Activated CD8-positive, alpha-beta memory T cell treated with anti-CD3 and anti-CD28 coated beads, Interleukin-2, amount 50 U/mL, for 24 hours (primary cell): ENCODE results near the gene PLD5.
"Not testable (repeated sequence)": the region's sequence is repeated elsewhere in the genome, so short reads cannot be mapped to it uniquely, and the experiment has no call there.

ENCODE experiments used
- DNase-seq: peaks from one replicate; pipeline ENCODE4 v3.0.0-alpha.2; 2020; ENCODE audit errors: extremely low read depth

PLD5 gene

DNA sequence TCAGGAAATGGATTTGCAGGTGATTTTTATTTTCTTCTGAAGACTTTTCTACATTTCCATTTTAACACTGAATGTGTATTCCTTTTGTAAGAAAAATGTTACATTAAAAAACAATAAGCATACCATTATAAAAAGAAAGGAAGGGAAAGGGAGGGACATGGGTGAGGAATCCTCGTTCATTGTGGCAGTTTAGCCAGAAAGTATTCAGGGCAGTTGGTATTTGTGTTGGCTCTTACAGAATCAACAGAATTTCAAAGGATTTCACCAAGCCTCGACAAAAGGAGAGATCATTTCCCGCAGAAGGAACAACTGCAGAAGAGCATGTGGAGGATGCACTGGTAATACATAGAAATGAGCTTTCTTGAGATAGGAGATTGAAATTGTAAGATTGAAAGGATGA, 35.0 kb downstream of the PLD5 start:
- DNase-seq: no peak

- no peak for DNase-seq
These were observed 46.6 kb downstream of the PLD5 start for GRCh38 chr1:242477944-242478343.

- DNase-seq: no peak
These were observed 53.7 kb downstream of the PLD5 start for GRCh38 chr1:242470774-242471173.

DNA sequence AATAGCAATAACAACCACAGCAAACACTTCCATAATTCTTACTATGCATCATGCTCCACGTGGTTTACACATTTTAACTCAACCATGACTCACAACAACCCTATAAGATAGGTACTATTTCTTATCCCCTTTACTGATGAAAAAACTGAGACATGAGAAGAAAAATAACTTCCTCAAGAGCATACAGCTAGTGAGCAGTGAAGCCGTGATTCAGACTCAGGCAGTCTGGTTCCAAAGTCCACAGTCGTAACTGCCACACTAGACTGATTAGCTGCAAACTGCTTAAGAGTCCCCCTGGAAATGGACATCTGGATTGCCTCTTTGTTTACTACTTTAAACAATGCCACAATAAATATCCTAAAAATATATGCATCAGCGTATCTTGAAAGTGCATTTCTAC, 55.7 kb downstream of the PLD5 start:
- no peak for DNase-seq

DNA sequence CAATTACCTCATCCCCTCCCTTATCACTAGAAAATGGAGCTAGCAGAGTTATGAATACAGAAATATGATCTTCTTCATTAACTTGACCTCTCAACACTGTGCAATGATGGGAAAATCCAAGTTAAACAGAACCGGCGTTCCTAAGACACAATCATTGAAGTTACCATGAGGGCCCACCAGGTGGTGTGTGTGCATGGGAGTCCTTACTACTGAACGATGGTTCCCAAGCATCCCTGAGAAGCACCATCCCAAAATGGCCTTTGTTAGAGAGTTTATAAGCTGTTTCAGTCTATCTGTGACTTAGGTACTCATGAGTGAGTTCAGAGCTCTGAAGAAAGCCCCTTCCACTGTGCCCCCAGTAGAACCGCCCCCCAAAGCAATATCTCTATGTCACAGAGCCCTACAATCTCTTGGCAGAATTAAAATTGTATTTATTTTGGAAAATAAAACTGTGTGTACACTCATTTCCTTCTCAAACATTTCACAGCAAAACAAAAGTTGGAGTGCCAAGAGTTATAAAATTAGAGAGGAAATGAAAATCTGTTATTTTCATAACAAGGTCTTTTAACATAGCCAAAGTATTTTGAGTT, 56.8 kb downstream of the PLD5 start:
- no peak for DNase-seq

DNA sequence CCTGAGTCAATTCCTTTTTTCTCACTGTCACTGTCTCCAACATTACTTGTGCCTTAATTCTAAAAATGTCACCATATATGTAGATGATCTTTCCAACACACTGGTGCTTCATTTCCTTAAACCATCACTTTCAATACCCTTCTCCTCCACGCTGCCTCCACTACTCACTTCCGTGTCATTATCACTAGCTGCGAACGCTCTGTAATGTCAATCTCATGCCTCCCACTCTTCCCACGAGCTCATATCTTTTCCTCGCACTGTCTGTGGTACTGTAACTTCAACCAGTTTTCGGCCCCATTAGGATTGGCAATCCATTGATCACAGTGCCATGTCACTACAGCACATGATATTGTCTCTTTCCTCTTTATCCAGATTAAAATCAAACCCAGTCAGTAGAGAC, 61.6 kb downstream of the PLD5 start:
- no peak for DNase-seq

GRCh38 chr1:242459740-242460139, 64.8 kb downstream of the PLD5 start:
- DNase-seq: not testable (repeated sequence)

GRCh38 chr1:242456726-242457269, 67.7 kb downstream of the PLD5 start:
- no peak for DNase-seq

GRCh38 chr1:242455052-242455361, 69.5 kb downstream of the PLD5 start:
- no peak for DNase-seq

- DNase-seq: no peak
These were observed 70.0 kb downstream of the PLD5 start for GRCh38 chr1:242454262-242455051.

- no peak for DNase-seq
These were observed 71.9 kb downstream of the PLD5 start for GRCh38 chr1:242452573-242452972.

DNA sequence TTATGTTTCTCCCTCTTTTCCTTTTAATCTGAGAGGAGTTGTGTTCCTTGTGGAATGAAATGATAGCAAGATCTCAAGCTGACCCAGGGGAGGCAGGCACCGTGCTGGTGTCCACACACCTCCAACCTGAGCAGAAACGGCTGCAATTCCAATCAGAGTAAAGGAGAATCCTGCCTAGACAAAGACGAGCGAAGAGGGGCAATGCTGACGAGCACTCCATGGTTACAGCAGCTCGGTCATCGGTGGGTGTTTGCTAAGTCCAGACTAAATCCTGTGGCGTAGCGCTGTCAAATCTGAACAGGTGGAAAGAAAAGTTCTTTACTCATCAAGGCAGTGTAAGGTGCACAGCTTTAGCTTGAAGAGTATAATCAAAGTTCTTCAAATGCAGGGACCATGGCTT, 74.8 kb downstream of the PLD5 start:
- DNase-seq: no peak

GRCh38 chr1:242448910-242449645, 75.4 kb downstream of the PLD5 start:
- no peak for DNase-seq

- DNase-seq: no peak
These were observed 76.8 kb downstream of the PLD5 start for GRCh38 chr1:242447689-242448088.

DNA sequence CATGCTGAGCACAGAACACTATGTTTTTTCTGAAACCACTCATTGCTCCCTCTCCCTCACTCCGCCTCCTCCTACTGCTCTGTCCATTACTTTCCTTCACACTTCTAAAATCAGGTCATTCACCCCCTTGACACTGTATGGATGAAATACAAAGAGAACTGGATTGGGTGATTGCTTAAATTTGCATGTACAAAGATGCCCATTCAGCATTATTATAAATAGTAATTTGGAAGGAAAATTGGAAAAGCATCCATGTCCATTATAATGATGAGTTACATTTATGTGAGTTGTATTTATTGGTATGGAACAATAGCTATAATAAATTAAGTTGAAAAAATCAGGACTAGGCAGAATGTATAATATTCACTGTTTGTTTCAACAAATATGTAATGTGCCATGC, 83.7 kb downstream of the PLD5 start:
- no peak for DNase-seq

DNA sequence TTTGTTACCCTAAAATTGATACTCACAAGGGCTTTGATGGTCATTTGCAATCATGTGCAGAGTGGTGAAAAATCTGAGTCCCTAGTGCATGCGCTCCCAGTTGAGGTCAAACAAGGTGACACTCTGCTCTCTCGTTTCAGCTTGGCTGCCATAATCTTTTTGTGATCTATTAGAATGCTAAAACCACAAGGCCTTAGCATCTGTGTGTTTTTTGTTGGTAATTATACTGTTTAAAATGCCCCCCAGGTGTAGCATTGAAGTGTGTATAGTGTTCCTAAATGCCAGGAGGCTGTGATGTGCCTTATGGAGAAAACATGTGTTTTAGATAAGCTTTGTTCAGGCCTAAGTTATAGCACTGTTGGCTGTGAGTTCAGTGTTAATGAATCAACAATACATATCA, 89.3 kb downstream of the PLD5 start:
- DNase-seq: no peak

- DNase-seq: no peak
These were observed 91.9 kb downstream of the PLD5 start for GRCh38 chr1:242432491-242433095.

GRCh38 chr1:242431786-242432185, 92.7 kb downstream of the PLD5 start:
- no peak for DNase-seq

DNA sequence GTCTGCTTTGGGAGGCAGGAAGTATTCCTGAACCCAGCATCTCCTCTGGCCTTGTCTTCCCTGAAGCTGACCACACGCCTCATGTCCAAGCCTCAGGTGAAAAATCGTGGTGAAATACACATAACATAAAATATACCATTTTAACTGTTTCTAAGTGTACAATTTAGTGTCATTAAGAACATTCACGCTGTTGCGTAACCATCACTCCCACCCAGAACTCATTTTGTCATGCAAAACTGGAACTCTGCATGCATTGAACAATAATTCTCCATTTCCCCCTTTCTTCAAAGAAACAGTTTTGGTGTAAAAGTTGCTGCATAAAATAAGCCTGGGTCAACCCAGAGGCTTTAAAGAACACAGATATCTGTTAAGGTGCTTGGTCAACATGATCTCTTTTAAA, 93.5 kb downstream of the PLD5 start:
- no peak for DNase-seq

DNA sequence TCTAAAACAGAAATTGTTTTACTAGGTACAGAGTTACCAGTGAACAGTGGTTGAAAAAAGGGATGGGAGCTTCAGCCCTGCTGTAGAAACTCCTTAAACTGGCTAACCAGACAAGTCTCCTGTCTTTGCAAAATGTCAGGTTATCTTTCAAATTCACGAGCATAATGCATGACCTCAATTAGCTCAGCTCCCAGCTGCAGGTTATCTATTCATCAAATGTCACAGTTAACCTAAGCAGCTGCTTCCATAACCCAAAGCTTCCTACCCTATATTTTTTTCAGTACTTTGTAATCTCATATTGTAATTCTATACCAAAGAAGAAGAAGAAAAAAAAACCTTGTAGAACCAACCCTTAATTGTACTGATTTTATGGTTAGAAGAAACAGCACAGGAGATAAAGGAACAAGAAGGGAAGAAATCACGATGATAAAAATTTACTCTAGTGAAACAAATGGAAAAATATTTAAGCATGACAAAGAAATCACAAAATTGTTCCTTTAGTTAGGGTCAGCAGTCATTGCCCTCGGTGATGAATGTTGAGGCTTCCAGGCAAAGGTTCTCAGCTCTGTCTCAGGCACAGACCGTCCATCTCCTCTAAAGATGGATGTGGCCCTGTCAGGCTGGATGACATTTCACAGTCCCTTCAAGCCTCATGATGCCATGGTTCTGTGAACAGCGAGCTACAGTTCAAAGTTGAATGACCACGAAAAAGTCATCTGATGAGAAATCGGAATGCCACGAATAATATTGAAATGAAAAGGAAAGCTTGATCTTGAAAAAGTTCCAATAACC, 95.9 kb downstream of the PLD5 start:
- DNase-seq: no peak

- no peak for DNase-seq
These were observed 97.0 kb downstream of the PLD5 start for GRCh38 chr1:242427519-242427918.
